ENCODE results near the gene MVB12B.

Gene MVB12B

DNA sequence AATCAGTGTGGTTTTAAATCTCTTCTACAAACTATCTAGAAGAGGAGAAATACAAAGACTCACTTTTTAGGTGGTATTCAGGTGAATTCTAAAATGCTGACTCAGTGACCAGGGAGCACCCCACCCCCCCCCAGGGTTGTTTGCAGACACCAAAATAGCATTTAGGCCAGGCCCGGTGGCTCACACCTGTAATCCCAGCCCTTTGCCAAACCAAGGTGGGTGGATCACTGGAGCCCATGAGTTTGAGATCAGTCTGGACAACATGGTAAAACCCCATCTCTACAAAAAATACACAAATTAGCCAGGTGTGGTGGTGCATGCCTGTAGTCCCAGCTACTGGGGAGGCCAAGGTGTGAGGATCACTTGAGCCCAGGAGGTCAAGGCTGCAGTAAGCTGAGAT is 168.1 kb downstream of the MVB12B start:
- no peak for DNase-seq (ENCODE audit: low read depth)

GRCh38 chr9:126495411-126496180 is 169.0 kb downstream of the MVB12B start:
- no peak for DNase-seq (ENCODE audit: low read depth)

GRCh38 chr9:126496181-126496576 is 169.6 kb downstream of the MVB12B start:
- no peak for DNase-seq (ENCODE audit: low read depth)

DNA sequence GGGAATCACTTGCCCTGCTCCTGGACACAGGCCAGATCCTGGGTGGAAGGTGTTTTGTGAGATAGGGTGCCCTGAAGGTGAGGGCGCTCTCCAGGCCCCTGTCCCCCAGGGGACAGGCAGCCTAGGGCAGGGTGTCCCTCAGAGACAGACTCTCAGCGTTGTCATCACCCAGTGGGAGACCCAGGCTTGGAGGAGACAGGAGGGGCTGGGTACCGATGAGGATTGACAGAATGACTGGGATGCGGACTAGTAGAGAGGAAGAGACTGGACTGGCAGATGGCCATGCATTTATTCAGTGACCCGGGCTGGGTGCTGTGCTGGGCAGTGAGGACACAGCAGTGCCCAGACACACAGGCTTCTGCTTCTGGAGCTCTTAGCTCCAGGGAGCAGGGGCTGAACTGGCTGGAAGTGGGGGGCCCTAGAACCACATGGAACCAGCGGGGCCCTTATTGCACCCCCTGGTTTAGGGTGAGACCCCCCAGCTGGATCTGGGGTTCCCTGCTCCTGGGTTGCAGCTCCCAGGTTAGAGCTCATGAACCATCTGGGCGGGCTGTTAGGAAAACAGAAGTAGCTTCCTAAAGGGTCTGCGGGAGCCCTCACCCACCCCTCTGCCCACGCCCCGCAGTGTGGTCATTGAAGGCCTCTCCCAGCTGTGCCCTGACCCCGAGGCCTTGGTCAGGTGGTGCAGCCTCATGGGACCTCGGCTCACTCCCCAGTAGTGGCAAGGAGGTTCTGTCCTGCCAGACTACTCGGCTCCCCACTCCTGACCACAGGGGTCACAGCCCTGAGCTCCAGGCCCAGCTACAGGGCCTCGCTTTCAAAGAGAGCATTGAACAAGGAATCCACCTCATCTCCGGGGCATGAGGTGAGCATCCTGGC is 170.4 kb downstream of the MVB12B start:
- no peak for DNase-seq (ENCODE audit: low read depth)

DNA sequence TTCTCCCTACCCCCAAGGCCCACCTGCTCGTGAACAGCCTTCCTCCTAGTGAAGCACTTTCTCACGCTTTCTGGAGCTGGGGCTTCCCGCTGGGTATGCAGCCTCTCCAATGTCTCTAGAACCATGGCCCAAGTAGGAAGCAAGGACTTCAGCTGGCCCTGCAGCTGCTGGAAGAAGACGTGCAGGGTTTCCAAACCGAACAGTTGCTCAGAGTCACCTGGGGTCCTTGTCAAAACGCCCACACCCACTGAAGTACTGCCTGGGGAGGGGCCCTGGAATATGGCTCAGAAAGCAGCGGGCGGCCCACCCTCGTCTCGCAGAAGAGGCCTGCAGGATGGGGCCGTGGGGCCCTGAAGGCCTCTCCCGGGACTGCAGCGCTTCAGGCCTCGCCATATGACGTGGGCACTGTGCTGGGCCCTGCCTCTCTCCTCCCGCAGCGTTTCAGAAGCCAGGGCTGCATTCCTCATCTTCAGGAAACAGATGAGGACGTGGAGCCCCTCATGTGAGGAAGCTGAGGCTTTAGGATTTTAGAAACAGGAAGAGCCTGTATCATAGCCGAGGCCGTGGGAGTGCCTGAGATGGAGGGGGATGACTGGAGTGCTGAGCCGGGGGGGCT is 171.1 kb downstream of the MVB12B start:
- DNase-seq (ENCODE audit: low read depth) = no peak

DNA sequence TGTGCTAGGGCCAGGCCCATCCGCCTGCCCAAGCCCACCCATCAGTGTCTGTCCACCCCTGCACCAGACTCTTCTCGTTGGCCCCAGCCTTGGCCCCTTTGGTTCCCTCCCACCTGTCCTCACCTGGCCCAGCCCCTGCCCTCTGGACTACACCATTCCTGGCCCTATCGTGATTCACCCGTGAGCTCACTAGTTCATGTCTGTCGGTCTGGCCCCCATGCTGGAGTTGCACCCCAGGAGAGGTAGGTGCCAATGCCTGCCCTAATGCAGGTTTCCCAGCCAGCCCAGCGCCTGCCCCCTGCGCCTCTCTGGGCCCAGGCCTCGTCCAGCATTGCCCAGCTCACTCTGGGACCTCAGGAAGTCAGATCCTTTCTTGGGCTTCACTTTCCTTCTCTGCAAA is 171.7 kb downstream of the MVB12B start:
- DNase-seq (ENCODE audit: low read depth) = no peak

DNA sequence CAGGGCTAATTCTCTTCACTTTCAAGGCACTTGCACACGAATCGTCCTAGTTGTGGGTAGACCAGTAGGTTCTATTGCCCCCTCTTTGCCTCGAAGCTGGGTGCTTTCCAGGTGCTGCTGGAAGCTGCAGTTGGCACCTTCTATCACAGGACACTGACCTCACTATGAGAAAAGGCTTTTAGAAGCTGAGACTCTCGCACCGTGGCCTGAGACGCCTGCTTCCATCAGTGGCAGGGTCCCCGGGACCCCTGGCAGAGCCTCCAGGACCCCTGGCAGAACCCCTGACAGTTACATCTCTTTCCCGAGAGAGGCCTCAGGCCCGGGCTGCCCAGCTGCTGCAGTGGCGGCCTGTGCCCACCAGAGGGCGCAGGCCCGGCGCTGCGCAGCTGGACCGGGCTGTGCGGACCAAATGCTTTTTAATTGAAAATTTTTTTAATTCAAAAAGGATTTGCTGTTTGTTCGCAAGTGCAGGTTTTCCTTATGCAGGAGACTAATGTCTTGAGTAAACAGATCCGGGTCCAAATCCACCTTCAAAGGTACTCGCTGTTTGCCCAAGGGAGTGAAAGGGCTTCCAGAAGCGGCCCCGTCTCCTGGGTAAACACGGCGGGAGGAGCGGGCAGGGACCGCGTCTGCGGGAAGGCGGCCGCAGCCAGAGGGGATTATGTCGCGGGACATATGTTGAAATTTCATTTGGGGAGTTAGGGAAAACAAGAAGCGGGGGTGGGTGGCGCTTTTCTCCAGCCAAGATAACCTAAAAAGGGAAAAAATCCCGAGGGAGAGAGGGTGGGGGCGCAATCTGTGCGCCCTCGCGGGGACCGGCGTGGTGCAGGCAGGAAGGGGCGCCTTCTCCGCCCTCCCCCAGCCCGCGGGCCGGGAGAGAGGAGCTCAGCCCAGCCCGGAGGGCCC is 172.6 kb downstream of the MVB12B start:
- no peak for DNase-seq (ENCODE audit: low read depth)

GRCh38 chr9:126499911-126500599 is 173.4 kb downstream of the MVB12B start:
- DNase-seq (ENCODE audit: low read depth) = no peak

DNA sequence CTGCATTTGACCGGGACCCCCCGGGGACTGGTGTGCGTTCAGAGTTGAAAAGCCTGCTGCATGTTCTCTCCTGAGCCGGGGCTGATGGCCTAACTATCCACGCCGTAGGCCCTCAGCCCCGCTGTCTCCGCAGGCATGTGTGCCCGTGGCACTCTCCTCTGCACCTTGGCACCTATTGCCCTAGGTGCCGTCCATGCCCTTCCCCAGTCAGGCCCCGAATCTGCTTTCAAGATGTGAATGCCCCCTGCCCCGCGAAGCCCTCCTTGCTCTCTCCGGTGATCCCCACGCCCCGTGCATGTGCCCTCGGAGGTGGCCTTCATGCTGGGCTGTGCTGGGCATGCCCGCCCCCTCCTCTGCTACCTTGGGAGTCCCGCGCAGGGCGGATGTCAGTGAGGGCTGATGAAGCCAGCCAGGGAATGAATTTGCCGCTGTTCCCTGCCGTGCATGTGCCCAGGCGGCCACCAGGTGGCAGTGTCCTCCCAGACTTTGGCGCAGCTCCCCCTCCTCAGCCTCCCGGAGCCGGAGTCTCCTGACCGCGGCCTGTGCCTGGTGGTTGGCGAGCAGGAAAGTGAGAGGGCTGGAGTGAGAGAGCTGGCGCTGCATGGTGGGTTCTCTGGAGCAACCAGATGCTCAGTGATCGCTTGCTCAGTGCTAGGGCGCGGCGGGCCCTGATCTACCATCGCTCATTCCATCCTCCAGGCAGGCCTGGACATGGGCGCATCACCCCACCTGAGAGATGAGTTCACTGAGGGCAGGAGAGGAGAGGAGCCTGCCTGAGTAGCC is 174.2 kb downstream of the MVB12B start:
- DNase-seq (ENCODE audit: low read depth) = peak; percentile 57

- DNase-seq (ENCODE audit: low read depth) = no peak
Measured at GRCh38 chr9:126501383-126502331, 175.0 kb downstream of the MVB12B start.

DNA sequence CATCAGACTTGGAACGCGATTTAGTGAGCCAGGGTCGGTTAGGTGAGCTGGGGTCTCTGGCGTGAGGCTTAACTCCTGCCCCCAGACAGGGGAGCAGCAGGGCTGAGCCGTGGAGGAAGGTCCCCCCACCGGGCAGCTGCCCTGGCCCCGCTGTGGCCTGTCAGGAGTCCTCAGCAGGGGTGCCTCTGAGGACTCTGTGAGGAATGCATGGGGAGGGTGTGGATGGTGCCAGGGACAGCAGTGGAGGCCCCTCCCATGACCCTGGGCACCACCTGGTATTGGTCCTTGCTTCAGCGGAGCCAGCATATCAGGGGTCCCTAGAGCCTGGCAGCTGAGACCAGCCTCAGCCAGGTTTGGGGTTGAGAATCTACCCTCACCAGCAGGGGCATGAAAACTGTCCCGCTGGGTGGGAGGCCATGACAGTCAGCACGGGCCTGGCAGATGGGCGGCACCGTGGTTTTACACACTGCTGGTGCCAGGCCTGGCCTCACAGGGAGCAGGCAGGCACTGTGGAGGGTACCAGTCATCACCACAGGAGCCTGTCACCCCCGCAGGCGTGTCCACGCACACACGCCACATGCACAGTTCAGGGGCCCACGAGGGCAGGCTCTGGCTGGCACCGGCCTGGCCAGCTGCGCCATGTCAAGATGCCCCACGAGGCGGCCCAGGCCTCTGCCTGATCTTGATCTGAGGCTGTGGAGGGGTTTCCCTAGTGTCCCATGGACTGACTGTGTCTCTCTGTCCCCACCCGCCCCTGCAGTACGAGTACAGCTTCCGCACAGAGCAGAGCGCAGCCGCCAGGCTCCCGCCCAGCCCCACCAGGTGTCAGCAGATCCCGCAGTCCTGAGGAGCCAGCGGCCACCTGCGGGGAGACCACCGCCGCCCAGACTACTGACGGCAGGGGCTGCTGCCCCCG is 176.0 kb downstream of the MVB12B start:
- no peak for DNase-seq (ENCODE audit: low read depth)

- no peak for DNase-seq (ENCODE audit: low read depth)
Measured at GRCh38 chr9:126503333-126504085, 176.9 kb downstream of the MVB12B start.

GRCh38 chr9:126504086-126504976 is 177.7 kb downstream of the MVB12B start:
- DNase-seq (ENCODE audit: low read depth) = no peak

DNA sequence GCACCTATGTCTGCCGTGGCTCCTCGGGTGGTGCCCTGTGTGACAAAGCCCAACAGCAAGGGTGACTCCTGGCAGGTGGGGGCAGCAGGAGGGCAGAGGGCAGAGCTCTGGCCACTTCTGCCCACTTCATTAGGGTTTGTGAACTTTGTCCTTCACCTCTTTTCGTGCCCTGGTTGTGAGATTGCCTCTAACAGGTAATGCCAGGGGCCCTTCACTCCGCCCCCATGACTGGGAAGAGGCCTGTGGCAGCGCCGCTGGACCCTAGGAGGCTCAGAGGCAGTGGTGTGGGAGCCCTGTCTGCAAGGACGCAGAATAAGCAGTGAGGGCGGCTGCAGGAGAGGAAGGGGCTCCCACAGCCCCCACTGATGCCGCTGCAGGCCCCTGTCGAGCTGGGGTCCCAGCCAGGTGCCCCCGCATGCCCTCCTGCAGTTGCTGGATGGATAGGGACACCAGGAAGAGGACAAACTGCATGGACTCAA is 178.4 kb downstream of the MVB12B start:
- DNase-seq (ENCODE audit: low read depth) = no peak

DNA sequence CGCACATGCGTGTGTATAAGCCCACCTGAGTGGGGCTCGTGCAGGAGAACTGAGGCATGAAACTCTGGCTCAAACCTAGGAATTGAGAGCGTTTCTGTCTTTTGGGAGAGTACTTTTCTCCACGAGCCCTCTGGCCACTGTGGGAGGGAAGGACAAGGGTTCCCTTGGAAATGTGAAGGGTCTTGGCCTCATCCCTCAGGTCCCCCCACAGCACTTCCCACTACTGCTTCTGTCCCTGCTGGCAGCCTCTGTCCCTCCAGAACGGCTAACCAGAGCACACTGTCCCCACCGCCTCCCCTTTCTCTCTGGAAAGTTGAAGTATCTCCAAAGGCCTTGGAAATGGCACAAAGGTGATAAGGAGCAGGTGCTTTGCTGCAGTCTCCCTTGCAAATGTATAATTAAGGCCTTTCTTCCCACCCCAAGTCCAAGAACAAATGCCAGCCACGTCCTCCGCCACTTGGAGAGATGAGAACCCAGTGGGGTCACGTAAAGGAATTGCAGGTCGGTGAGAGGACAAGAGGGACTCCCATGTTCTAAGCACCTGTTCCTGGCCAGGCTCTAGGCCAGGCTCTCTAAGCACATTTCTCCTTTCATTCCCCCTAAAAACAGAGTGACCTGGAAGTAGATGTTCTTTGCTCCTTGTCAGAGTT is 179.2 kb downstream of the MVB12B start:
- no peak for DNase-seq (ENCODE audit: low read depth)
